ENCODE data around the gene SASH1.
"Not testable (repeated sequence)": the region's sequence is repeated elsewhere in the genome, so short reads cannot be mapped to it uniquely, and the experiment has no call there.

The SASH1 gene

GRCh38 chr6:148328876-148329555 lies 13.6 kb upstream of the SASH1 start:
- no peak for DNase-seq (ENCODE audit: low read depth, low spot score)

GRCh38 chr6:148329596-148330381 lies 12.8 kb upstream of the SASH1 start:
- DNase-seq (ENCODE audit: low read depth, low spot score), result no peak

- no peak for DNase-seq (ENCODE audit: low read depth, low spot score)
Measured at GRCh38 chr6:148332088-148332487, 10.6 kb upstream of the SASH1 start.

DNA sequence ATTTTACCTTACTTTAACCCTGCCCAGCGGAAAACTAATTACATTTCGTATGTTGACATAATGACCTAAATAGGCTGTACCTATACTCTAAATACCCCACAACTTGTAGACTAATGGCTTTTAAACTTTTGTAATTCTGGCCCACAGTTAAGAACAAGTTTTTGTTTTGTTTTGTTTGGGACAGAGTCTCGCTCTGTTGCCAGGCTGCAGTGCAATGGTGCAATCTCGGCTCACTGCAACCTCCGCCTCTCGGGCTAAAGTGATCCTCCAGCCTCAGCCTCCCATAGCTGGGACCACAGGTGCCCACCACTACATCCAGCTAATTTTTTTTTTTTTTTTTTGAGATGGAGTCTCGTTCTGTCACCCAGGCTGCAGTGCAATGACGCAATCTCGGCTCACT lies 5.7 kb upstream of the SASH1 start:
- DNase-seq (ENCODE audit: low read depth, low spot score), result no peak

DNA sequence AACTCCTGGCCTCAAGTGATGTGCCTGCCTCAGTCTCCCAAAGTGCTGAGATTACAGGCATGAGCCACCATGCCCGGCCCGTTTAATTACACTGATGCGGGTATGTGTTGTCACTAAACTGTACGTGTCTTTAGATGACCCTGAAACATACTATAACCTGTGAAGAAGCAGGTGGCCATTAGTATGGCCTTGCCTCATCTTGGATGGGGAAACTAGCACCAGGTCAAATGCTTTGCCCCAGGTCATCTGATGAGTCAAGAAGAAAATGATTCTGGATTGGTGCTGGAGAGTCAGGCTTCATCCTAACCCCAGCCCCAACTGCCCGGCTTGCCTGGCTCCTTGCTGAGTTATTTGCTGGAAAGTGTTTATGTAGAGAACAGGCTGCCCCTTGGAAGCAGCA lies 2.9 kb upstream of the SASH1 start:
- DNase-seq (ENCODE audit: low read depth, low spot score), result no peak

DNA sequence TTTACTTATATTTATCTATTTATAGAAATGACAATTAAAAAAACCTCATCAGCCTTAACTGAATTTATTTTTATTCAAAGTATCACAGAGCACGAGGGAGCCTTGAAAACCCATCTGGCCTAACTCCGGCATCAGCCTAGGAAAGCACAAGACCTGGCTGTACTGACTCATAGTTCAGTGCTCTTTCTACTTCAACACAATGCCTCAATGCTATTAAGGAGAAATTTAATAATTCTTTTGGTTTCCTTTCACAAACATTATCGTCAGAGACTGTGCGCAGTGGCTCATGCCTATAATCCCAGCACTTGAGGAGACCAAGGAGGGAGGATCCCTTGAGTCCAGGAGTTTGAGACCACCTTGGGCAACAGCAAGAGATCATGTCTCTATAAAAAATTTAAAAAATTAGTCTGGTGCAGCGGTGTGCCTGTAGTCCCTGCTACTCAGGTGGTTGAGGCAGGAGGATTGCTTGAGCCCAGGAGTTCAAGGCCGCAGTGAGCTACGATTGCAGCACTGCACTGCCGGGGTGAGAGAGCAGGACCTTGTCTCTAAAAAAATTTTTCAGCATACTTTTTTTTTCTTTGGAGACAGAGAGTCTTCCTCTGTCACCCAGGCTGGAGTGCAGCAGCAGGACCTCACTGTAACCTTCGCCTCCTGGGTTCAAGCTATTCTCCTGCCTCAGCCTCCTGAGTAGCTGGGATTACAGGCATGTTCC lies 1.9 kb upstream of the SASH1 start:
- DNase-seq (ENCODE audit: low read depth, low spot score), result no peak

- DNase-seq (ENCODE audit: low read depth, low spot score), result no peak
Measured at GRCh38 chr6:148342100-148342349, 613 bp upstream of the SASH1 start.

DNA sequence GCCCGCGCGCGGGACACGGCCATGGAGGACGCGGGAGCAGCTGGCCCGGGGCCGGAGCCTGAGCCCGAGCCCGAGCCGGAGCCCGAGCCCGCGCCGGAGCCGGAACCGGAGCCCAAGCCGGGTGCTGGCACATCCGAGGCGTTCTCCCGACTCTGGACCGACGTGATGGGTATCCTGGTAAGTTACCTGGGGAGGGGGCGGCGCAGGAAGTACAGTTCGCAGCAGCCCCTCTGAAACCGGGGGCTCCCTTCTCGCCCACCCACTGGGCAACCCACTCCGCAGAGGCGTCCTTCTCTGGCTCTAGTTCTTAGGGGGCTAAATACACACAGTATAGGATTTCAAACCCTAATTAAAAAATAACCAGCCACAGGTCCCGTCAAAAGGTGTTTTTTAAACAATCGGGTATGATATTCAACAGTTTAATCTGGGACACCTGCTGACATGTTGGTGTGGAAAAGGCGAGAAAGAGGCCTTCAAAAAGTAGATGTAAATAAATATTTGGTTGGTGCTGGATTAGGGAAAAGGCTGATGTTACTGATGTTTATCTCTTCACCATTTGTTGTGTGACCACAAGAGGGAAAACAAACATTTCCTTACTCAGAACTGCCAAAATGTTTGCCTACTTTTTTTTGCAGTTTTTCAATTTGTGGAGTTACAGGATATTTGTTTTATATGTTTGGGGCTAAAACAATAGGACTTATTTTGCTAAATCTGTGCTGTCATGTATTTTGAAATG lies 577 bp downstream of the SASH1 start:
- no peak for DNase-seq (ENCODE audit: low read depth, low spot score)

GRCh38 chr6:148345176-148345575 lies 2.5 kb downstream of the SASH1 start:
- DNase-seq (ENCODE audit: low read depth, low spot score), result no peak

- DNase-seq (ENCODE audit: low read depth, low spot score), result no peak
Measured at GRCh38 chr6:148345578-148345977, 2.9 kb downstream of the SASH1 start.

DNA sequence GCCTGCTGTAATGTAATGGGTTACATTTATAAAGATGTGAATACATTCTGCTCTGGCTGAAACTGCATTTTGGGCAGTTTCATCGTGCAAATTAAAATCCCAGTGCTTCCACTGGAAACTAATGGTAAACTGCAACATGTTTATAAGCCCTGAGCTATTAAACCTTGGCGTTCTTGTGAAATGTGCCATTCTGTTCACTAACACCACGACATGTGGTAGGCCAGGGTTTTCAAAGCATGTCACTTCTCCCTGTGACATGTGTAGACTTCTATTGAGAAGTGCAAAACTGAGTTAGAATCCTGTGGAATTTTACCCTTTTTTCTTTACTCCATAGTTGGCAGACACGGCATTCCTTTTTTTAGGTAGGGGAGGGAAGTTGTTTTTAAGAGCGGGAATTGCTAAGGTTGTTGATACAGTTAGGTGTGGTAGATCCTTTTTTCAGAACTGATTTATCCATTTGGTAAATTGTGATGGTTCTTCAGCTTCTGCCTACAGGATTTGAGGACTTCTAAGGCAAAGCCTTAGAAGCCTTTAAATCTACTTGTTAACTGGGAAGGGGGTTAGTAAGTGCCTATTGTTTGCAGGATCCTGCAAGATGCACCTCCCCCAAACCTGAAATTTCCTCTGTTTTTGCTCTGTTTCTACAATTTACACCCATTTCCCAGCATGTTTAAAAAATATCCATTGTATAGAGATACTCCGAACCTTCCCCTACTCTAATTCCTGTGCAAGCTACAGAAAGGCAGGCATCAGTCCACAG lies 4.2 kb downstream of the SASH1 start:
- no peak for DNase-seq (ENCODE audit: low read depth, low spot score)

DNA sequence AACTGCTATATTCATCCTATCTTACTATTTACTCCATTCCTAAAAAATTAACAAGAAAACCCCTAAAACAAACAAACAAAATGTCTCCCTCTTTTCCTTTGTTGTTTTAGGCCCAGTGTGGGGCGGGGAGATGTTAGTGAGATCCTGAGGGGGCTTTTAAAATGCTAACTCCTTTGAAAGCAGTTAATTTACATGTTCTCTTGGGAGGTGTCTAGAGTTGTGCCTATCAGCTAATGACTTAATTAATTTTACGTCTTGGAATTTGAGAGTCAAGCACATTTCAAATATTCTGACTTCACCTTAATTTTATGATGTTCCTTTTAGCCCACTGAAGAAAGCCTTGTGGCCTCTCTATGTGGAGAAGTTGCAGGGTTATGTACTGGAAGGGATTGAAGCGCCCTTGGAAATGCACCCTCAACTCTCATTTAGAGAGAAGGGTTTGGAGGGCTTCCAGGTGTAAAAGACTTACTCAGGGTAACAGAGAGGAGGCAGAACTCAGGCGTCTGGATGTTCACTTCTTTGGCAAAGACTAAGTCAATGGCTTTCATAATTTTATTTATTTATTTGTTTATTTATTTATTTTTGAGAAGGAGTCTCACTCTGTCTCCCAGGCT lies 4.9 kb downstream of the SASH1 start:
- no peak for DNase-seq (ENCODE audit: low read depth, low spot score)

DNA sequence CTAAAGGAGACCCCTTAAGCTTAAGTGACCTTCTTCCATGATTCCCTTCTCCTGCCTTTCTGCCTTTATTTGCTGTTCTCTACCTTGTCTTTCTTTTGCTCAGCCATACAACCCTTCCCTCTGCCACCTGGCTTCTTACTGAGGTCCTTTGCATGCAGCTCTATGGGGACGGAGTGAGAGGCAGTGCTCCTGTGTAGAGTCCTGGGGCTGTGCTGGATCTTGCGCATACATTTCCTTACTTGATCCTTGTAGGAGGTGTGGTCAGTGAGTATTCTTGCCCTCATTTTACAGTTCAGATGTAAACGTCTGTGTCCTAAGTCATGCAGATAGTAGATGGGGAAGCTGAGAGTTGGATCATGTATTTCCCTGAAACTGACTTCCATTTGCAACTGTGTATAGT lies 5.7 kb downstream of the SASH1 start:
- no peak for DNase-seq (ENCODE audit: low read depth, low spot score)

GRCh38 chr6:148348778-148349177 lies 6.1 kb downstream of the SASH1 start:
- DNase-seq (ENCODE audit: low read depth, low spot score), result no peak

GRCh38 chr6:148349466-148349865 lies 6.8 kb downstream of the SASH1 start:
- no peak for DNase-seq (ENCODE audit: low read depth, low spot score)

DNA sequence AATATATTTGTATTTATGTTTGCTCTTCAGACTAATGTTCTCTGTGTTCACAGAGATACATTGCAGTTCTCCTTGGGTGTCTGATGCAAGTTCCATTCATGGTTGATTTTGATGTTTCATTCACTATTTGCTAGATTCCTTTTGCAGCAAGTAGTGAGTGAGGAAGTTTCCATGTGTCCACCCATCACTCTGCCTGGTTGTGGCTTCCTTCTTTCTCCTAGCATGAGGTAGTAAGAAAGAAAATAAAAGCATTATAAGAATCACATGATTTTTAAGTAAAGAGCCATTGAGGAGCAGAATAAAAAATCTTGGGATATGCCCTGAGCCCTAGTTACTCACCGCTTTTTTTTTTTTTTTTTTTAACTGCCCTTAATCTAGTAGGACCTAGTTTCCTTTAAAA lies 8.7 kb downstream of the SASH1 start:
- DNase-seq (ENCODE audit: low read depth, low spot score), result no peak

DNA sequence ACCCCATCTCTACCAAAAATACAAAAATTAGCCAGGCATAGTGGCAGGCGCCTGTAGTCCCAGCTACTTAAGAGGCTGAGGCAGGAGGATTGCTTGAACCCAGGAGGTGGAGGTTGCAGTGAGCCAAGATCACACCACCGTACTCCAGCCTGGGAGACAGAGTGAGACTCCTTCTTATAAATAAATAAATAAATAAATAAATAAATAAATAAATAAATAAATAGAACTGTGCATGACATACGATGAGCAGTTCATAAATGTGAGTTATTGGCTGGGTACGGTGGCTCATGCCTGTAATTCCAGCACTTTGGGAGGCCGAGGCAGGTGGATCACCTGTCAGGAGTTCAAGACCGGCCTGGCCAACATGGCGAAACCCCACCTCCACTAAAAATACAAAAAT lies 9.8 kb downstream of the SASH1 start:
- DNase-seq (ENCODE audit: low read depth, low spot score), result not testable (repeated sequence)

DNA sequence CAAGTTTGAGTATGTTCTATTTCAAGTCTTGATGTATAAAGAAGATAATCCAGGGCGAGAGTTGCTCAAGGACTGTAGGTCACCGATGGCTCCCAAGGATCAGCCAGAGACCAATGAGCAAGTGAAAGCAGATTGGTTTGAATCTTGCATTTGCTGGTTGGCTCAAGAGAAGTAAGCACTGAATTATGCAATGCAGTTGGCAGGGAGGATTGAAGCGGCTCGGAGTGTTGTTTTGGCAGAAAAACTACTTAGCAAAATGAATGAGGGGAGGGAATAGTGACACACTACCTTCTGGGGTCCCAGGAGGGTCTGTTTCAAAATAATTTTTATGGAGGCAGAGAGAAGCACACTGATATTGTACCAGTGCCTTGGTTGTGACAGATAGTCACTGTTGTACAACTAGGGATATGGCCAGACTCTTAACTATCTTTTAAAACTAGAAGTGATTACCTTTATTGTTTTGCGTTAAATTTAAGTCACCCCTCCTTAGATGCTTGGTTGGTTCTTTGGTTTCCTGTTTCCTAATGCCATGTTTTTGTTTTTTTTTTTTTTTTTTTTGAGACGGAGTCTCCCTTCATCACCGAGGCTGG lies 15.7 kb downstream of the SASH1 start:
- DNase-seq (ENCODE audit: low read depth, low spot score), result no peak

DNA sequence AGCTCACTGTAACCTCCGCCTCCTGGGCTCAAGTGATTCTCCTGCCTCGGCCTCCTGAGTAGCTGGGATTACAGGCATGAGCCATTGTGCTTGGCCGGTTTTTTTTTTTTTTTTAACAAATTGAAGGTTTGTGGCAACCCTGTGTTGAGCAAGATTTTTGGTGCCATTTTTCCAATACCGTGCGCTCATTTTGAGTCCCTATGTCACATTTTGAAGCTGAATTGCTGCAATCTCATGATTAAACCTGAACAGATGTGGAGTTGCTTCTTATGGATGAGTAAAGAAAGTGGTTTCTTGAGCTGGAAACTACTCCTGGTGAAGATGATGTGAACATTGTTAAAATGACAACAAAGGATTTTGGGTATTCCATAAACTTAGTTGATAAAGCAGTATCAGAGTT lies 16.6 kb downstream of the SASH1 start:
- no peak for DNase-seq (ENCODE audit: low read depth, low spot score)

- no peak for DNase-seq (ENCODE audit: low read depth, low spot score)
Measured at GRCh38 chr6:148364056-148364824, 21.6 kb downstream of the SASH1 start.

All from smooth muscle cell of the brain vasculature (primary cell).